ENCODE results near the gene PTGES2.

PTGES2 gene

DNA sequence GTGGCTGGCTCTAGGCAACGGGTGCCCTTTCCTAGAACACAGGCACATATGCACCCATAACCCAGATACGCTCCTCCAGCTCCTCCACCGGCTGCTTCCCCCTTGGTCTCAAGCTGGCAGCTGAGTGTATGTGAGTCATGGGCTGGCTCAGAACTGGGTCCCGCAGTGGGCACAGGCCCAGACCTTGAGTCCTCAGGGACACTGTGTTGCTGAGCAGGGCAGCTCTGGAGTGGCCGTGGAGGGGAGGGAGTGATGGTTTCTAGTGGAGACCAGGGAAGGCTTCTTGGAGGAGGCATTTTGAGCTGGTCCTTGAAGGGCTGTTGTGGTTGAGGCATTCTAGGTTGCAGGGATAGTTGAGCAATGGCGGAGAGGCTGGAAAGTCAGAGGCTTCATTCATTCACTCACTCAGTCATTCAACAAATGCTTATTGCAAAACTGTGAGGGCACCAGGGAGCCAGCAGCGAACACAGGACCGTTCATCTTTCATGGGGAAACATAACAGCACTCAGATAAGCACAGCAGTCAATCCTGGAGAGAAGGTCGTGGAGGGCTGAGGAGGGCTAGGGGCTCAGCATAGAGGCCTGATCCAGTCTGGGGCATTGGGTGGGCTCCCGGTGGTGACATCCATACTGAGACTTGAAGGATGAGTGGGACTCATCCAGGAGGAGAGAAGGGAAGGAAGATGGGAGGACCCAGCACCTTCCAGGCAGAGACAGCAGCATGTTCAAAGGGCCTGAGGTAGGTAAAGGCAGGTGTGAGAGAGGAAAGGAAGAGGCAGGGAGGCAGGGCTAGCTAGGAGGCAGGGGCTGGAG, 34.9 kb upstream of the PTGES2 start:
- in situ Hi-C loops (cut with HindIII; ENCODE audit: low pct_unique_long_range_greater_than_20kb, low sequenced_read_pairs), result no loop called here
- DNase-seq (ENCODE audit: low read depth in 1 of 2, low spot score in 1 of 2), result no peak
- no peak for TF ChIP-seq JUND (IDR thresholded peaks at IDR 0.05; ENCODE audit: low read depth)

DNA sequence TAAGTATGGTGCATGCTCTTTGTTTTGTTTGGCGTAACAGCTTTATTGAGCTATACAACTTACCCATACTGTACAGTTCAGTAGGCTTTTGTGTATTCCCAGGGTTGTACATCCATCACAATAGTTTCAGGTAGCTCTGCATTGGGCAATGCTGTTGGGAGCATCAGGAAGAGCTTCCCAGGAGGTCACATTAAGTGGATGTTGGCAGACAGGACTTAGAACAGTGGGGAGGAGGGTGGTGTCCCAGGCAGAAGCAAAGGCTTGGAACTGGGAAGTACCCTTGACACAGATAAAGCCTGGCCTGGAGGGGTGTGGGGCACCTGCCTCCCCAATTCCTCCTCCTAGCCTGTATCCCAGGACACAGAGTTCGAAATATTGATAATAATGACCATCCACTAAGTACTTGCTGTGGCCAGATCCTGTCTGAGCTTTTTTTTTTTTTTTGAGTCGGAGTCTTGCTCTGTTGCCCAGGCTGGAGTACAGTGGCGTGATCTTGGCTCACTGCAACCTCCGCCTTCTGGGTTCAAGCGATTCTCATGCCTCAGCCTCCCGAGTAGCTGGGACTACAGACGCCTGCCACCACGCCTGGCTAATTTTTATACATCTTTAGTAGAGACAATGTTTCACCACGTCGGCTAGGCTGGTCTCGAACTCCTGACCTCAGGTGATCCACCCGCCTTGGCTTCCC, 33.8 kb upstream of the PTGES2 start:
- DNase-seq (ENCODE audit: low read depth in 1 of 2, low spot score in 1 of 2), result no peak
- no peak for TF ChIP-seq JUND (IDR thresholded peaks at IDR 0.05; ENCODE audit: low read depth)
- in situ Hi-C loops (cut with HindIII; ENCODE audit: low pct_unique_long_range_greater_than_20kb, low sequenced_read_pairs), result no loop called here

DNA sequence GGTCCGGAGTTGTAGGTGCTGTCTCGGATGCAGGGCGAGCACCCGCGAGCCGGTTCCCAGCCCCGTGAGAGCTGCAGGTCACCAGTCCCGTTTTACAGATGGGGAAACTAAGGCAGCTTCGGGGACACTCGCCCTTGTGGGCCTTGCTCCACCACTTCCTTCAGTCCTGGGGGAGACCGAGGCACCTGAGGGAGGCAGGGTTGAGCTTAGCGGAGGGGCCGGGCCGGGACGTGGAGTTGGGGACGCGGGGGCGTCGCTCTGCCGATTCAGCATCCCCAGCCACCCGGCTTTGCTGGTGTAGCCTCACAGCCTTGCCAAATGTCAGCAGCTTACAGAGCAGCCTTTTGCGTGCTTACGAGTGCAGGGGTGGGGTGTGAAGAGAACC, 33.1 kb upstream of the PTGES2 start:
- TF ChIP-seq JUND (IDR thresholded peaks at IDR 0.05; ENCODE audit: low read depth), result no peak
- in situ Hi-C loops (cut with HindIII; ENCODE audit: low pct_unique_long_range_greater_than_20kb, low sequenced_read_pairs), result no loop called here
- peak in 1 of 2 experiments; percentile 41 for DNase-seq (ENCODE audit: low read depth in 1 of 2, low spot score in 1 of 2)

DNA sequence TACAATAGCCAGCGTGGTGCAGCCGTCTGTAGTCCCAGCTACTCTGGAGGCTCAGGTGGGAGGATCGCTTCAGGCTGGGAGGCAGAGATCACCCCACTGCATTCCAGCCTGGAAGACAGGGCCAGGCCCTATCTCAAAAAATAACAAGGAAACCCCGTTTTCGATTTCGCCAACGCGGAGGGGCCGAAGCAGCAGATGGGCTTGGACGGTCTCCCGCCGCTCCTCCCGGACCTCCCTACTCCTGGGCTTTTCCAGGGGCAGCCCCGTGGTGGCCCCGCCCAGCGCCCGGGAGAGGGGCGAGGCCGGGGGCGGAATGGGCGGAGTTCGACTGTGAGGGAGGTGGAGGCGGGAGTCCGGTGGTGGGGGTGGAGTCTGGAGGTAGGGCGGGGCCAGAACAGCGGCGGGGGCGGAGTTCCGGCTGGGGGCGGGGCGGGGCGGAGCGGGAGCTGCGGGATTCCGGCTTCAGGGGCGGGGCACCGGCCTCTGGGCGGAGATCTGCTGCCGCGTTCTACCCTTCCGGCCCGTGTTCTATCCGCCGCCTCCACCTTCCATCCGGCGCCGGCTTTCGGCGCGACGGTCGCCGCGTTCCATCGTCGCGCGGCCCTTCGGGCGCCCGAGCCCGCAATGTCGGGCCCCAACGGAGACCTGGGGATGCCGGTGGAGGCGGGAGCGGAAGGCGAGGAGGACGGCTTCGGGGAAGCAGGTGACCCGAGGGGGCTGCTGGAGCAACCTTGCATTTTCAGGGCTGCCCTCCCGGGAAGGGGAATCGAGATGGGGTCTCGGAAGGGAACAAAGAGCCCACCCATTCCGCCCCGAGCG, 32.5 kb upstream of the PTGES2 start, which contains the start of gene BBLN:
TSS of gene BBLN (plus strand) at position 482 of the 819 bp plus-strand sequence. CDS start at position 625, 143 bp downstream.
- no peak for TF ChIP-seq JUND (IDR thresholded peaks at IDR 0.05; ENCODE audit: low read depth)
- in situ Hi-C loops (cut with HindIII; ENCODE audit: low pct_unique_long_range_greater_than_20kb, low sequenced_read_pairs), result no loop called here
- DNase-seq (ENCODE audit: low read depth in 1 of 2, low spot score in 1 of 2), result peak; percentile 98

DNA sequence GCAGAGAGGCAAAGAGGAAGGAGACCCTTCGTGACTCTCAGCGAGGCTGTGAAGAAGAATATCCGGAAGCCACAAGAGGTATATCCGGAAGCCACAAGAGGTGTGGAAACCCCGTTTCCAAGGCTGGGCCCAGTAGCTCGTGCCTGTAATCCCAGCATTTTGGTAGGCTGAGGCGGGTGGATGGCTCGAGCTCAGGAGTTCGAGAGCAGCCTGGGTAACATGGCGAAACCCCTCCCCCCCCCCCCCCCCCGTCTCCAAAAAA, 31.9 kb upstream of the PTGES2 start:
- no peak for DNase-seq (ENCODE audit: low read depth in 1 of 2, low spot score in 1 of 2)
- in situ Hi-C loops (cut with HindIII; ENCODE audit: low pct_unique_long_range_greater_than_20kb, low sequenced_read_pairs), result no loop called here
- no peak for TF ChIP-seq JUND (IDR thresholded peaks at IDR 0.05; ENCODE audit: low read depth)

DNA sequence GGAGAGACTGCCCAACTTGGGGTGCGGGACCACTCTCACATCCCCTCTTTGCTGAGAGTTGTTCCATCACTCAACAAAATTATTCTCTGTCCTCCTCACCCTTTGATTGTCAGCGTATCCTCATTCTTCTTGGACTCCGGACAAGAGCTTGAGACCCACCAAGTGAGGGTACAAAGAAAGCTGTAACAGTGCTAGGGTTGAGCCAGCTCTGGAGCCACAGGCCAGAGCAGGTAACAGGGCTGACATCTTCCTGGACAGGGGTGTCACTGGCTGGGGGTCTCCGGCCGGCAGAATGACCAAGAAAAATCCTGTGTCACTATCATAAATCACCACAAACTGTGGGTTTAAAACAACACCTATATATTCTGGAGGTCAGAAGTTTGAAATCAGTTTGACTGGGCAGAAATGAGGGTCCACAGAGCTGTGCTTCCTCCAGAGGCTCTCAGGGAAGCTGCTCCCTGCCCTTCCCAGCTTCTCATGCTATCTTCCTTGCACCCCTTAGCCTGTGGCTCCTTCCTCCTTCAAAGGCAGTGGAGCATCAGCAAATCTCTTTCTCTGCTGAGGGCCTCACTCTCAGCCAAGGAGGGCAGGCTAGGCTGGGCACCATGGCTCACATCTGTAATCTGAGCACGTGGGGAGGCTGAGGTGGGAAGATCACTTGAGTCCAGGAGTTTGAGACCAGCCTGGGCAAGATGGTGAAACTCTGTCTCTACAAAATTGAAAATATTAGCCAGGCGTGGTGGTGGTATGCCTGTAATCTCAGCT, 28.4 kb upstream of the PTGES2 start:
- TF ChIP-seq JUND (IDR thresholded peaks at IDR 0.05; ENCODE audit: low read depth), result no peak
- no peak for DNase-seq (ENCODE audit: low read depth in 1 of 2, low spot score in 1 of 2)
- in situ Hi-C loops (cut with HindIII; ENCODE audit: low pct_unique_long_range_greater_than_20kb, low sequenced_read_pairs), result no loop called here

DNA sequence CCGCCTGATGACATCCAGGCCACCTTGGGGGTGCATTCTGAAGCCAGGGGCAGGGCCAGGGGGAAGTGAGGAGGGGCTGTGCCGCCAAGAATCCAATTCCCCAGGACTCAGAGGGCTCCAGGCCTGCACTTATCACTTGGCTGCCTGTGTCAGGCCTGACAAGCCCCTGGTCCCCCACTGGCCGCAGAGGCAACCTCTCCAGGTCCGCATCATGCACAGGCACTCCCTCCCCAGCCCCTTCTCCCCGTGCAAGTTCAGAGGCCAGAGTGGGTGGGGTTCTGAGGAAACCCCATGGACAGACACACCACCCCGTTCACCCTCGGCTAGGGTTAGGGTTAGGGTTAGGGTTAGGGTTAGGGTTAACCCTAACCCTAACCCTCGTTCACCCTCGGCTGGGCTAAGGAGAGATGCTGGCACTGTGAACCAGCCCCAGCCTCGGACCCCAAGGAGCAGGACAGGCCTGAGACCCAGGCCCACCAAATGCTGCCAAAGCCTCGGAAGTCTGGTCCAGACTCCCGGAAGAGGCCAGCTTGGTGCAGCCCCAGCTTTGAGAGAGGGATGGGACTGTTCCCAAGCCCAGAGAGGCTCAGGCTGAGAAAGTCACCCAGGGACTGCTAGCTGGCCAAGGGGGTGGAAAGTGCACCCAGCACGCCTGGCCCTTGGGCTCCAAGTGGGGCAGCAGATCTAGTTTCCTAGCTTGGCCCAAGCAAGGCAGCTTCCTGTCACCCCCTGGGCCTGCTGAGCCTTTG, 26.6 kb upstream of the PTGES2 start:
- DNase-seq (ENCODE audit: low read depth in 1 of 2, low spot score in 1 of 2), result no peak
- TF ChIP-seq JUND (IDR thresholded peaks at IDR 0.05; ENCODE audit: low read depth), result no peak
- in situ Hi-C loops (cut with HindIII; ENCODE audit: low pct_unique_long_range_greater_than_20kb, low sequenced_read_pairs), result no loop called here

DNA sequence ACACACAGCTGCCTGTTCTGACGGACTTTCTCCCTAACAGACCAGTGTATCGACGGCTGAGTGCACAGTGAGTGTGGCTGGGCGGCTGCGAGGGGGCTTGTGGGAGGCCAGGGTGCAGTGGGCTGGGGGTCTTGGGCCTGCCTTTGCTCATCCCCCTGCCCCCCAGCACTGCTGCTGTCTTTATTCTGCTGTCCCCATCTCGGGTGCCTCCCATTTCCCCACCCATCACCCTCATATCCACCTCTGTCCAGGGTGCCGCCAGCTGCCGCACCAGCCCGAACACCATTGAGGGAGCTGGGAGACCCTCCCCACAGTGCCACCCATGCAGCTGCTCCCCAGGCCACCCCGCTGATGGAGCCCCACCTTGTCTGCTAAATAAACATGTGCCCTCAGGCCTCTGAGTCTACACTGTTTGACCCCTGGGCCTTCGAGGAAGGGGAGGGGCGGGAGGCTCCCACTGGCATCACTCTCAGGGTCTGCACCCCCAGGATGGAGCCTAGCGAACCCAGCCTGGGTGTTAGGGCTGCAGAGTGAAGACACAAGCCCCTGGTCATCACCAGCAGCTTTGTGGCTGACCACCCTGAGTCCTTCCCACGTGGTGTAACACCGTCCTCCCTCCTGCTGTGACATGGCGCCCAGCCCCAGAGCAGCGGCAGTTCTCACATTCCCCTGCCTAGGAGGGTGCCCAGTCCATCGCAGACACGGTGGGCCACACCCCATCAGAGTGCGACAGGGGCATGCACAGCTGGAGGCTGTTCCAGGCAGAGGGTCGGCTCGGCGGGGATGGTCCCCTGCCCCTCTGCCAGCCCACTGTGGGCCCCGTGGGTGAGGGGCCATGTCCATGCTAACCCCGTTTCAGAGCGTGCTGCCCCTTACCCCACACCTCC, 25.8 kb upstream of the PTGES2 start:
- no peak for TF ChIP-seq JUND (IDR thresholded peaks at IDR 0.05; ENCODE audit: low read depth)
- DNase-seq (ENCODE audit: low read depth in 1 of 2, low spot score in 1 of 2), result no peak
- in situ Hi-C loops (cut with HindIII; ENCODE audit: low pct_unique_long_range_greater_than_20kb, low sequenced_read_pairs), result no loop called here

DNA sequence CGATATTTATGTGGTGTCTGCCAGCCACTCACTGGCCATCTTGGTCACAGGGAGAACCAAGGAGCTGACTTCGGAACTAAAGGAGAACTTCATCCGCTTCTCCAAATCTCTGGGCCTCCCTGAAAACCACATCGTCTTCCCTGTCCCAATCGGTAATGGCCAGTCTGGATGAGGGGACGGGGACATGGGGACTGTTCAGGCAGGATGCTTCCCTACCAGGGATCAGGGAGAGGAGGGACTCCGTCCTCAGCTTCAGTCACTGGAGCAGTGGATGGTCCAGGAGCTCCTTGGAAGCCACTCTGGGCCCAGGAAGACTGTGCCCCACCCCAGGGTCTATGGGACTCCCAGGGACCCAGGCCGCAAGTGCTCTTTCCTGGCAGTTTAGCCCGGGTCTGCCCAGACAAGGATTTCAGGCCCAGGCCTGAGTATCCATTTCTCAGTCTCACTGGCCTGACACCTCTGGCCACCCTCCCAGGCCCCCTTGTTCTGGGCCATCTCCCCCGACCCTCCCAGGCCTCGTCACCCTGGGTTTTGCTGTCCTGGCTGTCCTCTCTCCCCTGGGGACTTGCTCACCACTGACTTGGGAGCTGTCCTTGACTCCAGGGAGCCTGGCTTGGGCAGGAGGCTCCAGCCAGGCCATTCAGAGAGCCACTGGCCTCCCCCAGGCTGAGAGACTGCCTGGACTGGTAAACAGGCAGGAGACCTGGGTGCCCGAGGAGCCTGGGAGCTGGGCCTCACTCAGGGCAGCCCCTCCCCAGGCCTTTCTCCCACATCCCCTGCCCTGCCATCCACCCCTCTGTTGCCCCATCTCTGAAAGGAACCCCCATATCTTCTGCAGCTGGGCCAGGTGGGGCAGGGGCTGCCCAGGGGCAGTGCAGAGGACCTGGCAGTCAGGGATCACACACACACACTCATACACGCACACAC, 24.9 kb upstream of the PTGES2 start:
- in situ Hi-C loops (cut with HindIII; ENCODE audit: low pct_unique_long_range_greater_than_20kb, low sequenced_read_pairs), result no loop called here
- no peak for DNase-seq (ENCODE audit: low read depth in 1 of 2, low spot score in 1 of 2)
- TF ChIP-seq JUND (IDR thresholded peaks at IDR 0.05; ENCODE audit: low read depth), result no peak
